Neuronal stem cell (in vitro differentiated cells): ENCODE measurements around the gene C1orf141.

Source experiments
- DNase-seq: peaks from one replicate; pipeline ENCODE4 v3.0.0-alpha.2; 2013; ENCODE audit warnings: low spot score
- H2AFZ ChIP-seq: one replicate; pipeline ENCODE4 v1.6.1; 2013; ENCODE audit warnings: mild to moderate bottlenecking, low read length, inconsistent platforms
- H2AK5ac ChIP-seq: 2 replicates; pipeline ENCODE4 v1.6.1; 2013; ENCODE audit warnings: low read depth, mild to moderate bottlenecking, inconsistent platforms, low read length, moderate library complexity, mixed read lengths
- H2BK120ac ChIP-seq: 2 replicates; pipeline ENCODE4 v1.6.1; 2013; ENCODE audit warnings: low read depth, mild to moderate bottlenecking, inconsistent platforms, low read length, moderate library complexity, mixed read lengths
- H2BK12ac ChIP-seq: one replicate; pipeline ENCODE4 v1.6.1; 2013; ENCODE audit warnings: low read length, inconsistent platforms
- H2BK15ac ChIP-seq: 2 replicates; pipeline ENCODE4 v1.6.1; 2013; ENCODE audit warnings: mild to moderate bottlenecking, low read length, inconsistent platforms, mixed read lengths
- H2BK5ac ChIP-seq: one replicate; pipeline ENCODE4 v1.6.1; 2013; ENCODE audit warnings: inconsistent platforms, mild to moderate bottlenecking, low read length, moderate library complexity
- H3K14ac ChIP-seq: one replicate; pipeline ENCODE4 v1.6.1; 2013; ENCODE audit warnings: low read length, inconsistent platforms
- H3K18ac ChIP-seq: 2 replicates; pipeline ENCODE4 v1.6.1; 2013; ENCODE audit warnings: low read length, inconsistent platforms
- H3K23ac ChIP-seq: 2 replicates; pipeline ENCODE4 v1.6.1; 2013; ENCODE audit warnings: low read depth, mild to moderate bottlenecking, mixed read lengths, low read length, inconsistent platforms; ENCODE audit not compliant: poor library complexity
- H3K27ac ChIP-seq: replicated peaks from 3 replicates; pipeline ENCODE4 v1.5.1; 2013; ENCODE audit warnings: low read length, inconsistent platforms
- H3K27me3 ChIP-seq, 3 experiments: 2 replicates each; pipeline ENCODE4 v1.6.1; 2013; ENCODE audit warnings: low read length in 3 of 3, mild to moderate bottlenecking in 2 of 3, inconsistent platforms in 1 of 3, low read depth in 1 of 3, mixed read lengths in 1 of 3, moderate library complexity in 1 of 3; ENCODE audit not compliant: control insufficient read depth in 3 of 3, insufficient read depth in 3 of 3
- H3K36me3 ChIP-seq, 2 donors: replicated peaks in 1 of 2; 2 replicates each; pipeline ENCODE4 v1.6.1; 2013; ENCODE audit warnings: low read length in 2 of 2; ENCODE audit not compliant: control insufficient read depth in 2 of 2, insufficient read depth in 2 of 2
- H3K4ac ChIP-seq: 2 replicates; pipeline ENCODE4 v1.6.1; 2013; ENCODE audit warnings: inconsistent platforms, mild to moderate bottlenecking, low read length, moderate library complexity
- H3K4me1 ChIP-seq, 2 donors: 1 replicate in 1 of 2; 2 replicates in 1 of 2; pipeline ENCODE4 v1.6.1; 2013; ENCODE audit warnings: low read length in 2 of 2, low read depth in 1 of 2; ENCODE audit not compliant: control insufficient read depth in 2 of 2, insufficient read depth in 1 of 2
- H3K4me2 ChIP-seq: one replicate; pipeline ENCODE4 v1.6.1; 2013; ENCODE audit warnings: mild to moderate bottlenecking, low read length, inconsistent platforms; ENCODE audit not compliant: insufficient read depth, poor library complexity, severe bottlenecking
- H3K4me3 ChIP-seq, 2 donors: 2 replicates each; pipeline ENCODE4 v1.5.1; 2013; ENCODE audit warnings: low read length in 2 of 2, mild to moderate bottlenecking in 2 of 2, inconsistent platforms in 1 of 2, moderate library complexity in 1 of 2
- H3K79me1 ChIP-seq: one replicate; pipeline ENCODE4 v1.6.1; 2013; ENCODE audit warnings: low read depth, mild to moderate bottlenecking, inconsistent platforms, low read length, moderate library complexity
- H3K9ac ChIP-seq: one replicate; pipeline ENCODE4 v1.6.1; 2013; ENCODE audit warnings: mild to moderate bottlenecking, low read depth, low read length, inconsistent platforms; ENCODE audit not compliant: poor library complexity
- H3K9me3 ChIP-seq, 2 donors: replicated peaks in 1 of 2; 2 replicates each; pipeline versions ENCODE3 to v1.6.1; 2013; ENCODE audit warnings: low read length in 2 of 2, mild to moderate bottlenecking in 2 of 2, inconsistent platforms in 1 of 2, low read depth in 1 of 2, mixed read lengths in 1 of 2, moderate library complexity in 1 of 2; ENCODE audit not compliant: control insufficient read depth in 2 of 2, insufficient read depth in 1 of 2
- H4K8ac ChIP-seq: one replicate; pipeline ENCODE4 v1.6.1; 2013; ENCODE audit warnings: low read depth, mild to moderate bottlenecking, inconsistent platforms, low read length, moderate library complexity
- H4K91ac ChIP-seq: one replicate; pipeline ENCODE4 v1.6.1; 2013; ENCODE audit warnings: low read length, low read depth, mild to moderate bottlenecking, inconsistent platforms; ENCODE audit not compliant: poor library complexity
- WGBS, 2 donors: extraction: QIAGEN DNeasy Blood & Tissue Kit; methylation state at CpG; one replicate each; pipeline ENCODE4 v1.1.7; 2013; ENCODE audit warnings: missing lambda C conversion rate in 2 of 2, mixed read lengths in 1 of 2; ENCODE audit not compliant: insufficient read length in 2 of 2, insufficient replicate concordance in 1 of 2; ENCODE audit errors: extremely low coverage in 2 of 2; 5-methylcytosine and 5-hydroxymethylcytosine counted together

C1orf141 gene

DNA sequence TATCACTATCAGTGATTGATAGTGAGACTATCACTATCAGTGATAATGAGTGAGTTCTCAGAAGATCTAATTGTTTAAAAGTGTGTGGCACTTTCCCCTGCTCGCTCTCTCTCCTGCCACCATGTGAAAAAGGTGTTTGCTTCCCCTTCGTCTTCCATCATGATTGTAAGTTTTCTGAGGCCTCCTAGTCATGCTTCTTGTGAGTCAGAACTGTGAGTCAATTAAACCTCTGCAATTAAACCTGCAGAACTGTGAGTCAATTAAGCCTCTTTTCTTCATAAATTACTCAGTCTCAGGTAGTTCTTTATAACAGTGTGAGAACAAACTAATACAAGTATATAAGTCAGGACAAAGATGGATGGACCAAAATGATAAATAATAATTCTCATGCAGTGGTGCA, 24.5 kb upstream of the C1orf141 start:
- Histone ChIP-seq H3K9ac (no peak overlapping the region), H3K79me1 (no peaks in the 10 kb centered on the region), H3K18ac (no peak overlapping the region), H3K9me3 (no peaks in the 10 kb centered on the region), H3K23ac (no peak overlapping the region), H3K27ac (no peak overlapping the region), H2AK5ac (no peak overlapping the region), H4K8ac (no peak overlapping the region), H3K27me3 (no peaks in the 10 kb centered on the region), H3K4me1 (no peaks in the 10 kb centered on the region), H3K4me2 (no peak overlapping the region), H3K4me3 (no peak overlapping the region), H2BK12ac (no peak overlapping the region), H3K36me3 (no peaks in the 10 kb centered on the region), H2BK120ac (no peak overlapping the region), H4K91ac (no peak overlapping the region), H2AFZ (no peak overlapping the region), H3K4ac (no peak overlapping the region), H3K14ac (no peak overlapping the region), H2BK5ac (no peak overlapping the region), H2BK15ac (no peak overlapping the region)
- DNase-seq: no peak
- WGBS, 2 donors: no CpG with 5 or more reads among the region's 2 CpGs

- Histone ChIP-seq H3K4me3 (no peak overlapping the region), H3K9ac (no peak overlapping the region)
- DNase-seq: no peak
Measured at GRCh38 chr1:67158401-67158800, 23.6 kb upstream of the C1orf141 start.

GRCh38 chr1:67150931-67151330, 16.2 kb upstream of the C1orf141 start:
- Histone ChIP-seq H2BK5ac (no peak overlapping the region), H2BK15ac (no peak overlapping the region), H3K4me1 (no peaks in the 10 kb centered on the region), H3K18ac (no peak overlapping the region), H3K4me2 (no peak overlapping the region), H3K4me3 (no peak overlapping the region), H4K91ac (no peak overlapping the region), H2BK120ac (no peak overlapping the region), H3K4ac (no peak overlapping the region), H3K9ac (no peak overlapping the region), H3K14ac (no peak overlapping the region), H2AK5ac (no peak overlapping the region), H3K27me3 (no peaks in the 10 kb centered on the region), H2BK12ac (no peak overlapping the region), H4K8ac (no peak overlapping the region), H3K79me1 (no peaks in the 10 kb centered on the region), H3K36me3 (no peaks in the 10 kb centered on the region), H2AFZ (no peak overlapping the region), H3K23ac (no peak overlapping the region), H3K27ac (no peak overlapping the region), H3K9me3 (no peaks in the 10 kb centered on the region)
- WGBS, 2 donors: no CpG with 5 or more reads among the region's 4 CpGs
- DNase-seq: no peak

More at GRCh38 chr1:67158401-67158800, 23.6 kb upstream of the C1orf141 start:
- H3K4me2 ChIP-seq: no peak overlapping the region
- H2BK15ac ChIP-seq: no peak overlapping the region
- H2BK120ac ChIP-seq: no peak overlapping the region
- H3K79me1 ChIP-seq: no peaks in the 10 kb centered on the region
- no peak overlapping the region for H2AK5ac ChIP-seq
- H2BK5ac ChIP-seq: no peak overlapping the region
- no peaks in the 10 kb centered on the region for H3K27me3 ChIP-seq
- H3K36me3 ChIP-seq: no peaks in the 10 kb centered on the region
- H3K4me1 ChIP-seq: no peaks in the 10 kb centered on the region
- H3K23ac ChIP-seq: no peak overlapping the region
- H3K18ac ChIP-seq: no peak overlapping the region
- H4K8ac ChIP-seq: no peak overlapping the region
- no peak overlapping the region for H3K4ac ChIP-seq
- no peak overlapping the region for H4K91ac ChIP-seq
- no CpG with 5 or more reads among the region's 2 CpGs for WGBS, 2 donors
- H3K27ac ChIP-seq: no peak overlapping the region
- H3K9me3 ChIP-seq: no peaks in the 10 kb centered on the region
- H2AFZ ChIP-seq: no peak overlapping the region
- no peak overlapping the region for H2BK12ac ChIP-seq
- H3K14ac ChIP-seq: no peak overlapping the region

DNA sequence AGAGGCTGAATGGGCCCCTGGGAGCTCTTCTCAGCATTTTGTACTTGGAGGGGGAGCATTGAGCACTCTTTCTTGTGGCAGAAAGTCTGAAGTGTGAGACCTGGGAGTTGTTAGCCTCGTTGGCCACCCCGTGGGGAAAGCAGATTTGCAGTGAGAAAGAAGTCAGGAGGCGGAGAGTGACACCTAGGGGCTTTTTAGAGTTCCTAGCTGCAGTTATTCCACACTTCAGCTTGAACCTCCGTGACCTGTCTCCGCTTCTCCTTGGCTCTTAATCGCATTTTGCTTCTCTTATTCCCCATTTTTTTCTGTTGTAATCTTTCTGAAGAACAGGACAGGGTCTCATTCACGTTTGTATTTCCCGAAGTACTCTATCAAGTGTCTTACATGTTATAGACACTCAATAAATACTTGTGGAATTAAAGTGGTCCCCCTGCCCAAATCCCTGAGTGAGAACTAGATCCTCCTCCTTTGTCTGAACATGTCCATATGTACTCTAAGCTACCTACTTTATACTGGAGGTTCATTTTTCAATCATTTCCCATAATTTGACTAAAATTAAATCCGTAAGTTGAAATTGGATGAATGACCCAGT, 14.5 kb upstream of the C1orf141 start:
- no peak overlapping the region for H3K23ac ChIP-seq
- no peak overlapping the region for H4K91ac ChIP-seq
- no CpG with 5 or more reads among the region's 9 CpGs for WGBS, 2 donors

More for the DNA sequence above, 14.5 kb upstream of the C1orf141 start:
- Histone ChIP-seq H3K18ac (no peak overlapping the region), H2AFZ (peak overlapping the region; percentile 76), H3K9ac (no peak overlapping the region), H3K36me3 (no peaks in the 10 kb centered on the region), H2BK12ac (no peak overlapping the region), H3K4me2 (no peak overlapping the region), H2BK5ac (no peak overlapping the region), H3K27me3 (no peaks in the 10 kb centered on the region), H3K9me3 (no peaks in the 10 kb centered on the region), H3K79me1 (no peaks in the 10 kb centered on the region), H3K4ac (no peak overlapping the region), H3K27ac (no peak overlapping the region), H2AK5ac (no peak overlapping the region), H3K4me3 (no peak overlapping the region), H4K8ac (no peak overlapping the region), H2BK120ac (no peak overlapping the region), H2BK15ac (no peak overlapping the region), H3K4me1 (no peaks in the 10 kb centered on the region), H3K14ac (no peak overlapping the region)
- DNase-seq: peak; percentile 59
